Liver (tissue), 9 donors: Measurements from ENCODE around the gene PTPRD. TPM values are rescaled to one million over a fixed set of nuclear protein-coding genes. Genes with fewer than 3 reads are reported as not detected.

Experiments
- DNase-seq: peaks from one replicate; pipeline ENCODE4 v3.0.0-alpha.2; 2017; ENCODE audit warnings: low spot score
- H3K27ac ChIP-seq, 2 donors: one replicate each; pipeline ENCODE4 v1.7.0; 2013; ENCODE audit warnings: inconsistent platforms in 2 of 2, low read length in 2 of 2, control low read depth in 1 of 2, low read depth in 1 of 2, mild to moderate bottlenecking in 1 of 2
- H3K27me3 ChIP-seq, 4 donors: one replicate each; pipeline versions ENCODE4 v1.6.1 to v1.7.0; 2013; ENCODE audit warnings: low read length in 3 of 4, inconsistent platforms in 1 of 4, mild to moderate bottlenecking in 1 of 4, moderate library complexity in 1 of 4; ENCODE audit not compliant: control insufficient read depth in 4 of 4, insufficient read depth in 4 of 4
- H3K36me3 ChIP-seq, 4 donors: one replicate each; pipeline versions ENCODE4 v1.6.1 to v1.7.0; 2013; ENCODE audit warnings: low read length in 3 of 4, mild to moderate bottlenecking in 3 of 4, low read depth in 1 of 4, moderate library complexity in 1 of 4; ENCODE audit not compliant: control insufficient read depth in 4 of 4, insufficient read depth in 3 of 4
- H3K4me1 ChIP-seq, 4 donors: one replicate each; pipeline versions ENCODE4 v1.6.1 to v1.7.0; 2013; ENCODE audit warnings: low read length in 3 of 4, mild to moderate bottlenecking in 3 of 4, moderate library complexity in 1 of 4; ENCODE audit not compliant: control insufficient read depth in 4 of 4, insufficient read depth in 4 of 4
- H3K4me3 ChIP-seq, 3 donors: one replicate each; pipeline versions ENCODE4 v1.6.1 to v1.7.0; 2013; ENCODE audit warnings: low read length in 3 of 3, control low read depth in 1 of 3, low read depth in 1 of 3, mild to moderate bottlenecking in 1 of 3
- H3K9ac ChIP-seq, 2 donors: one replicate each; pipeline ENCODE4 v1.7.0; 2013; ENCODE audit warnings: low read length in 2 of 2, mild to moderate bottlenecking in 2 of 2, moderate library complexity in 2 of 2, control low read depth in 1 of 2, low read depth in 1 of 2
- H3K9me3 ChIP-seq, 4 donors: one replicate each; pipeline versions ENCODE4 v1.6.1 to v1.7.0; 2013; ENCODE audit warnings: low read length in 3 of 4; ENCODE audit not compliant: control insufficient read depth in 4 of 4
- EGR1 ChIP-seq, 2 donors: IDR thresholded peaks; 2 replicates each; pipeline ENCODE4 v1.6.1; 2016 to 2018; ENCODE audit warnings: antibody characterized with exemption in 2 of 2, low read depth in 2 of 2
- FOXA1 ChIP-seq: IDR thresholded peaks from 2 replicates; pipeline ENCODE4 v1.6.1; 2016; ENCODE audit warnings: antibody characterized with exemption
- FOXA2 ChIP-seq: IDR thresholded peaks from 2 replicates; pipeline ENCODE4 v1.6.1; 2016; ENCODE audit warnings: antibody characterized with exemption
- GABPA ChIP-seq, 2 donors: IDR thresholded peaks in 1 of 2; conservative IDR thresholded peaks in 1 of 2; 2 replicates each; pipeline ENCODE4 v1.6.1; 2016; ENCODE audit warnings: antibody characterized with exemption in 2 of 2, mild to moderate bottlenecking in 1 of 2, moderate library complexity in 1 of 2
- HNF4A ChIP-seq, 2 donors: conservative IDR thresholded peaks; 2 replicates each; pipeline ENCODE4 v1.6.1; 2016; ENCODE audit warnings: antibody characterized with exemption in 2 of 2, mild to moderate bottlenecking in 2 of 2
- HNF4G ChIP-seq: IDR thresholded peaks from 2 replicates; pipeline ENCODE4 v1.6.1; 2016; ENCODE audit warnings: antibody characterized with exemption
- JUND ChIP-seq, 2 donors: IDR thresholded peaks; 2 replicates each; pipeline ENCODE4 v1.6.1; 2016; ENCODE audit warnings: antibody characterized with exemption in 2 of 2
- NR2F2 ChIP-seq: IDR thresholded peaks from 2 replicates; pipeline ENCODE4 v1.6.1; 2016; ENCODE audit warnings: antibody characterized with exemption
- RAD21 ChIP-seq, 2 donors: IDR thresholded peaks; 2 replicates each; pipeline ENCODE4 v1.6.1; 2016; ENCODE audit warnings: antibody characterized with exemption in 2 of 2, mild to moderate bottlenecking in 2 of 2
- REST ChIP-seq: IDR thresholded peaks from 2 replicates; pipeline ENCODE4 v1.6.1; 2016; ENCODE audit warnings: antibody characterized with exemption, mild to moderate bottlenecking
- RXRA ChIP-seq, 2 donors: IDR thresholded peaks; 2 replicates each; pipeline ENCODE4 v1.6.1; 2017 to 2018; ENCODE audit warnings: antibody characterized with exemption in 2 of 2, mild to moderate bottlenecking in 1 of 2
- SP1 ChIP-seq: IDR thresholded peaks from 2 replicates; pipeline ENCODE4 v1.6.1; 2018; ENCODE audit warnings: antibody characterized with exemption, mild to moderate bottlenecking
- TAF1 ChIP-seq: conservative IDR thresholded peaks from 2 replicates; pipeline ENCODE4 v1.6.1; 2016; ENCODE audit warnings: antibody characterized with exemption, mild to moderate bottlenecking
- YY1 ChIP-seq: IDR thresholded peaks from 2 replicates; pipeline ENCODE4 v1.6.1; 2016; ENCODE audit warnings: antibody characterized with exemption, mild to moderate bottlenecking
- WGBS: extraction: QIAGEN DNeasy Blood & Tissue Kit; methylation state at CpG from one replicate; pipeline ENCODE4 v1.1.7; 2013; 5-methylcytosine and 5-hydroxymethylcytosine counted together
- polyA plus RNA-seq, 2 donors: library from polyadenylated mRNA; stranded (reverse) in 1 of 2; unstranded in 1 of 2; fragments of 200-250 nt in 1 of 2; fragments of >200 nt in 1 of 2; fragmentation: Nextera tagmentation in 1 of 2; extraction: Ambion mirVana in 1 of 2; gene quantifications; one replicate each; pipeline versions ENCODE4 v1.2.1 to v1.2.3, GENCODE V29; 2013 to 2015
- total RNA-seq, 2 donors: library from RNA; depleted of rRNA; stranded (reverse); fragments of >200 nt; gene quantifications; one replicate each; pipeline ENCODE4 v1.2.3, GENCODE V29; 2014
- TF ChIP-seq, protein P1 (sequence below): fragments of 150-350 bp; IDR thresholded peaks from 2 replicates; pipeline ENCODE4 v1.5.1; 2017; ENCODE audit warnings: improper control_type of control experiment, low read depth, low read length; ENCODE audit not compliant: missing input control
- TF ChIP-seq, protein P2 (sequence below): IDR thresholded peaks from 2 replicates; pipeline ENCODE4 v1.6.1; 2016; ENCODE audit warnings: antibody characterized with exemption
- donor health status: healthy.
- donor health status: healthy.
- donor health status: healthy.
- donor health status: healthy.
- donor health status: healthy.

PTPRD gene
- total and polyA plus RNA-seq, 4 donors: 0.78 to 34.2 (median 4.7) TPM

GRCh38 chr9:8706998-8707397, 1905.8 kb downstream of the PTPRD start (continued):
- TF ChIP-seq YY1 (no peak), TAF1 (no peak), RXRA (IDR thresholded peaks at IDR 0.05) (no peak), HNF4G (no peak), FOXA1 (no peak), FOXA2 (no peak), GABPA (IDR thresholded peaks at IDR 0.05 in 1 of 2, conservative IDR thresholded peaks at IDR 0.05 in 1 of 2) (no peak), JUND (IDR thresholded peaks at IDR 0.05) (no peak), HNF4A (conservative IDR thresholded peaks at IDR 0.05) (no peak), SP1 (no peak)

DNA sequence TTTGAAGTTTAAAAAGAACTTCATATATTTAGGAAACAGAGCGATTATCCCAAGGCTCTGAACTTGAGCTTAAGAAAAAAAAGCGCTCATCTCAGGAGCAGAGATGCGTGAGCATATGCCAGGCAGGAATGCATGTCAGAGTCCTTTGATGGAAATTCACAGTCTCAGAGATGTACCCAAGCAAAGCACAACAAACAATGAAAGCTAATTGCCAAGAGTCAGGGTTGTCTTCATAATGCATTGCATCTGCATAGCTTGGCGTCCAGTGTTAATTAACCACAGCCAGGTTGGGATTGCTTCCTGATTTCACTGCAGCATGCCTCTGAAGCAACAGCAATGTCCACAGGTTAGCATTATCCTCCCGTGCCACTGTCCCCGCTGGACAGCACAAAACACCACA, 1906.3 kb downstream of the PTPRD start:
- no peak for DNase-seq

More for the DNA sequence above, 1906.3 kb downstream of the PTPRD start:
- Histone ChIP-seq H3K9ac (no peak overlapping the region), H3K27ac (no peak overlapping the region), H3K4me3 (no peak overlapping the region), H3K9me3 (no peaks in the 10 kb centered on the region), H3K4me1 (no peaks in the 10 kb centered on the region), H3K27me3 (no peaks in the 10 kb centered on the region), H3K36me3 (no peaks in the 10 kb centered on the region)
- WGBS: 89% methylated on average over 6 of the region's 6 CpGs
- no peak for TF ChIP-seq HNF4A (conservative IDR thresholded peaks at IDR 0.05)
- TF ChIP-seq JUND (IDR thresholded peaks at IDR 0.05): no peak
- no peak for TF ChIP-seq NR2F2
- TF ChIP-seq SP1: no peak
- TF ChIP-seq FOXA2: no peak
- no peak for TF ChIP-seq RXRA (IDR thresholded peaks at IDR 0.05)
- no peak for TF ChIP-seq FOXA1
- TF ChIP-seq EGR1 (IDR thresholded peaks at IDR 0.05; ENCODE audit: low read depth in 2 of 2): no peak
- TF ChIP-seq, protein P1, sequence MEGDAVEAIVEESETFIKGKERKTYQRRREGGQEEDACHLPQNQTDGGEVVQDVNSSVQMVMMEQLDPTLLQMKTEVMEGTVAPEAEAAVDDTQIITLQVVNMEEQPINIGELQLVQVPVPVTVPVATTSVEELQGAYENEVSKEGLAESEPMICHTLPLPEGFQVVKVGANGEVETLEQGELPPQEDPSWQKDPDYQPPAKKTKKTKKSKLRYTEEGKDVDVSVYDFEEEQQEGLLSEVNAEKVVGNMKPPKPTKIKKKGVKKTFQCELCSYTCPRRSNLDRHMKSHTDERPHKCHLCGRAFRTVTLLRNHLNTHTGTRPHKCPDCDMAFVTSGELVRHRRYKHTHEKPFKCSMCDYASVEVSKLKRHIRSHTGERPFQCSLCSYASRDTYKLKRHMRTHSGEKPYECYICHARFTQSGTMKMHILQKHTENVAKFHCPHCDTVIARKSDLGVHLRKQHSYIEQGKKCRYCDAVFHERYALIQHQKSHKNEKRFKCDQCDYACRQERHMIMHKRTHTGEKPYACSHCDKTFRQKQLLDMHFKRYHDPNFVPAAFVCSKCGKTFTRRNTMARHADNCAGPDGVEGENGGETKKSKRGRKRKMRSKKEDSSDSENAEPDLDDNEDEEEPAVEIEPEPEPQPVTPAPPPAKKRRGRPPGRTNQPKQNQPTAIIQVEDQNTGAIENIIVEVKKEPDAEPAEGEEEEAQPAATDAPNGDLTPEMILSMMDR: no peak
- TF ChIP-seq REST: no peak
- no peak for TF ChIP-seq RAD21 (IDR thresholded peaks at IDR 0.05)
- no peak for TF ChIP-seq HNF4G
- TF ChIP-seq, protein P2, sequence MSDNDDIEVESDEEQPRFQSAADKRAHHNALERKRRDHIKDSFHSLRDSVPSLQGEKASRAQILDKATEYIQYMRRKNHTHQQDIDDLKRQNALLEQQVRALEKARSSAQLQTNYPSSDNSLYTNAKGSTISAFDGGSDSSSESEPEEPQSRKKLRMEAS: no peak
